KOPT-K1 (cell line): ENCODE results near the gene TRAPPC5.

ENCODE experiments used
- H3K27ac ChIP-seq: fragments of 200-600 bp; sonication (generic); 2 replicates; pipeline ENCODE4 v1.5.1; 2016; ENCODE audit warnings: antibody characterized with exemption, mild to moderate bottlenecking, low read depth, low read length; ENCODE audit not compliant: poor library complexity, severe bottlenecking
- H3K36me3 ChIP-seq: fragments of 200-600 bp; sonication (generic); 2 replicates; pipeline ENCODE4 v1.5.1; 2017; ENCODE audit warnings: antibody characterized with exemption, mild to moderate bottlenecking, low read length, moderate library complexity; ENCODE audit not compliant: insufficient read depth
- H3K9me3 ChIP-seq: fragments of 200-600 bp; sonication (generic); 2 replicates; pipeline ENCODE4 v1.5.1; 2017; ENCODE audit warnings: antibody characterized with exemption, low read length, mild to moderate bottlenecking; ENCODE audit not compliant: insufficient read depth, poor library complexity, severe bottlenecking

TRAPPC5 gene

DNA sequence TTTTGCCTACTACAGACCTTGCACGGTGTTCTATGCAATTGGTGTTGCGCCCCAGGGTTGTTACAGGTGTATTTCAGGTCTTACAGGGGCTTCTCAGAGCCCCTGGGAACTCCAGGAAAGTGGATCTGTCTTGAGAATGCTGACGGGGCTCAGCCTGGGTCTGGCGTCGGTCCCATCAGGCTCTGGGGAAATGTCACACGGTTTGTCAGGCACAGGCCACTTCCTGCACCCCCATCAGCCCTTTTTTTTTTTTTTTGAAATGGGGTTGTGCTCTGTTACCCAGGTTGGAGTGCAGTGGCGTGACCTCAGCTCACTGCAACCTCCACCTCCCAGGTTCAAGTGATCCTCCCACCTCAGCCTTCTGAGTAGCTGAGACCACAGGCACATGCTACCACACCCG is 38.0 kb downstream of the TRAPPC5 start:
- Histone ChIP-seq H3K27ac (no peak overlapping the region), H3K36me3 (no peaks in the 10 kb centered on the region), H3K9me3 (peaks cover 9% of the 10 kb centered on the region)

DNA sequence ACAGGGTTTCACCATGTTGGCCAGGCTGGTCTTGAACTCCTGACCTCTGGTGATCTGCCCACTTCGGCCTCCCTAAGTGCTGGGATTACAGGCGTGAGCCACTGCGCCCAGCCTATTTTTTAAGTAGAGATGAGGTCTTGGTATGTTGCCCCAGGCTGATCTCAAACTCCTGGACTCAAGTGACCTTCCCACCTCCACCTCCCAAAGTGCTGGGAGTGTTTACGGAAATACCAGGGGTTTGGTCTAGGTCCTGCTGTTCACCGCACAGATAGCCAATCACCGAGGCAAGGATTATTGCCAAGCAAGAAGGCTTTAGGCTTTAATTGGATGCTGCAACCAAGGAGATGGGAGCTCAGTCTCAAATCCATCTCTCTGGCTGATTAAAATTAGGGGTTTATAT is 39.7 kb downstream of the TRAPPC5 start:
- Histone ChIP-seq H3K9me3 (peaks cover 9% of the 10 kb centered on the region), H3K27ac (no peak overlapping the region), H3K36me3 (no peaks in the 10 kb centered on the region)

DNA sequence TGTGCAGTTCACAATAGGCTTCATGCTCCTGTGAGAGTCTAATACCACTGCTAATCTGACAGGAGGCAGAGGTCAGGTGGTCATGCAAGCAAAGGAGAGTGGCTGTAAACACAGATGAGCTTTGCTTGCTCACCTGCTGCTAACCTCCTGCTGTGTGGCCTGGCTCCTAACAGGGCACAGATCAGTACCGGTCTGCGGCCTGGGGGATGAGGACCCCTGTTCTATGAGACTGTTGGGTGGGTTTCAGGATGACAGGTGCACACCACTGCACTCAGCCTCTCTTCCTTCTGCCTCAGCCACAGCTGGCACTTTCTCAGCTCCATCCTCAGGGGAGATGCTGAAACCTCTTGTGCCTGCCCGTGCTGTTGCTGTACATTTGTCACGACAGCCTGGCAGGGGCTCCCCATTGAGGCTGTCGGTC is 41.6 kb downstream of the TRAPPC5 start:
- Histone ChIP-seq H3K9me3 (no peaks in the 10 kb centered on the region), H3K36me3 (no peaks in the 10 kb centered on the region), H3K27ac (no peak overlapping the region)

DNA sequence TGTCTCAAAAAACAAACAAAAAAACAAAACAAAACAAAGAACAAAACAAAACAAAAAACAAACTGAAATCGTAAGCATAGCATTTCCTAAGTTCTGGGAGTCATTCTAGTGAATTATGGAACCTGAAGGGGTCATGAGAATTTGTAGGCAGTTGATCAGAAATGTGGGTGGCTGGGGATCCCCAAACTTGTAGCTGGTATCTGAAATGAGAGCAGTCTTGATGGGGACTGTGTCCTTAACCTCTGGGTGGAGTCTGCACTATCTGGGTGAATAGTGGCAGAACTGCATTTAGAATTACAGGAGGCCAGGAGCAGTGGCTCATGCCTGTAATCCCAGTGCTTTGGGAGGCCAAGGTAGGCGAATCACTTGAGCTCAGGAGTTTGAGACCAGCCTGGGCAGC is 45.2 kb downstream of the TRAPPC5 start:
- Histone ChIP-seq H3K36me3 (no peaks in the 10 kb centered on the region), H3K27ac (no peak overlapping the region), H3K9me3 (no peaks in the 10 kb centered on the region)

DNA sequence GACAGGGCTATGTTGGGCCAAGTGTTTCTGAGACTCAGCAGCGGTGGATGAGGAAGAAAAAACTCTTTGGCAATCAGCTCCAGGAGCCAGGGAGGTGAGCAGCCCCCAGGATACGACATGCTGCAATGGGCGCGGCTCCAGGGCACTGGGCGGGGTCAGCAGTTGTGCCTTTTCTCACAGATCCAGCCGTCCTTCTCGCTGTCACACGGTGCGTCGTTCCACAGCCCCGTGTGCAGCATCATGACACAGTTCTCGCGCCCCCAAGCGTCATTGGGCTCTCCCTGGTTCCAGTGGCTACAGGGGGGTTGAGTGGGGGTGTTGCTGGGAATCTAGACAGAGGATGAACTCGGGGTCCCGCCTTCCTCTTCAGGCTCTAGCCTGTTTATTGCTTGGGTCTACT is 48.6 kb downstream of the TRAPPC5 start:
- Histone ChIP-seq H3K9me3 (no peaks in the 10 kb centered on the region), H3K27ac (no peak overlapping the region), H3K36me3 (no peaks in the 10 kb centered on the region)

DNA sequence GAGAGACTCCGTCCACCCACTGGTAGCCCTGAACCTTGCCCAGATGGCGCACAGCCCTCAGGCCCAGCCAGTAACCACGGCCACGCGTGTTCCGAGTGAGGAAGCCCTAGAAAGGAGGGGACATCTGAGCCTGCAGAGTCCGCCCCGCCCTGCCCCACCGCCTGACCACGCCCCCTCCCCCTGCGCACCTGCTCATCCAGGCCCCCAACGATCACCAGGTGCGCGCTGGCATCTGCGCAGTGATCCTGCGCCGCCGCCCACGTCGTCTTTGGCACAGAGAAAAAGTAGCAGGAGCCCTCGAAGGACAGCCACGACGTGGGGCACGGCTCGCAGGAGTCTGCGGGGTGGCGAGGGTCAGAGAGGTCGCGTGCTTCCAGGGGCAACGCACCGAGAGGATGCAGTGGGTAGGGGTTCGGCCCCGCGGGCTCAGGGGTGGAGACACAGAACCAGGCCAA is 49.2 kb downstream of the TRAPPC5 start:
- no peaks in the 10 kb centered on the region for H3K9me3 ChIP-seq

DNA sequence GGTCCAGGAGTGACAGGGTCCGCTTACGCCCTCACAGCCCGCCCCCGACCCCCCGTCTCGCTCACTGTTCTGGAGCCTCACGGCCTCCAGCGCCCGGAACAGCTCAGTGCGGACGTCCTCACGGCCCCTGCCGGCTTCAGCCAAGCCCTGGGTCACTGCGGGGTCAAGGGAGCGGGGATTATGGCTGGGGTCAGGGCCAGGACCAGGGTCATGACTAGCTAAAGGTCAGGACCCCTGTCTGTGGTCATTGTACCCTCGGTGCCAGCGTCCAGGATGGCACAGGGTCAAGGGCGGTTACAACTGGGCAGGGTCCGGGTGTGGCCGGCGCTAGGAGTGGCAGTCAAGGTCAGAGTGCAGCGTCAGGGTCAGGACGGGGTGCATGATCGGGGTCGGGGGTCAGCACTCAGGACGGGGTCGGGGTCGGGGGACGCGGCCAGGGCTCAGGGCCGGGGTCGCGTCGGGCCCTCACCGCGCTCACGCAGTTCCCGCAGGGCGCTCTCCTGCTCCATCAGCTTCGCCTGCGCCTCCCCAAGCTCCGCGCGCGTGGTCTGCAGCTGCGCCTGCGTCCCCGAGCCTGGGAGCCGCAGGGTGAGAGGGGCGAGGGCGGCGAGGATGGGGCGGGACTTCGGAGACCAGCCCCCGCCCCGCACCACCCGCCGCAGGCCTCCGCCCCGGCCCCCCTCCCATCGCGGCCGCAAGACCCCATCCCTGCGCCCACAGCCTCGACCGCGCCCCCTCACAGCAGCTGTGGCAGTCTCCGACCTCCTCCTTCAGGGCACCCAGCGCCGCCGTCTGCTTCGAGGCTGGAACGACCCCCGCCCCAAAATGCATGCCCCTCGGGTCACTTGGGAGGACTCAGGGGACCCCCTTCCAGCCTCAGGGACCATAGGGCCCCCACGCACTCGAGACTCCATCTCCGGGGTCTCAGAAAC is 49.9 kb downstream of the TRAPPC5 start:
- no peaks in the 10 kb centered on the region for H3K36me3 ChIP-seq
- no peak overlapping the region for H3K27ac ChIP-seq
- H3K9me3 ChIP-seq, result no peaks in the 10 kb centered on the region

More for the DNA sequence above, 49.2 kb downstream of the TRAPPC5 start:
- no peaks in the 10 kb centered on the region for H3K36me3 ChIP-seq
- H3K27ac ChIP-seq, result no peak overlapping the region

DNA sequence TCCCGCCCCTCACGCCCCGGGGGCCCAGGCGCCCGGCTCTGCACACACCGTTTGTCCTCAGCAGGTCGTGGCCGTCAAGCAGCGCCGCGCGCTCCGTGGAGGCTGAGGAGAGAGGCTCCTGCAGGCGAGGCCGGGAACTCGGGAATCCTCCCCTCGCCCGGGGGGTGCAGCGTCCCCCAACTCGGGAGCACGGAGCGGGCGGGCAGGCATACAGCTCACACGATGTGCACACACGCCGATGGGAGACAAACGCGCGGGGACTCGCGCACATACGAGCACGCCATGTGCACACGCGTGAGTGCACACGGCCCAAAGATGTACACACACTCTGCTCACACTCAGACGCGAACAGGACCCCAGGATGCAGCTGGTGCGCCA is 50.6 kb downstream of the TRAPPC5 start:
- Histone ChIP-seq H3K27ac (no peak overlapping the region), H3K36me3 (no peaks in the 10 kb centered on the region), H3K9me3 (no peaks in the 10 kb centered on the region)

DNA sequence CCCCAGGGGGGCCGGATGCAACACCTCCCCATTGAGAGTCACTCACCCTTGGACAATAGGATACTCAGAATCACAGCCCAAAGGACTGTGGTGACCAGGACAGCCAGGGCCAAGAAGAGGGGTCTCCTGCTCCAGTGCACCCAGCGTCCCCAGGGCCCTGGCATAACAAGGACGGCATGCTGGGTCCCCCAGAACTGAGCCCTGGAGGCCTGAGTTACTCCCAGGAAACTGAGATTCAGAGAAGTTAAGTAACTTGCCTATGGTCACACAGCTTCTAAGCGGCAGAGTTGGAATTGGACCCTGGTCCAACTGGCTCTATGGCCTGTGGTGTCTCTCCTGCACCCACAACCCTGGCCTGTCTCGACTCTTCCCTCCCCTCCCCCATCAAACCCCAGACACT is 51.0 kb downstream of the TRAPPC5 start:
- Histone ChIP-seq H3K36me3 (no peaks in the 10 kb centered on the region), H3K27ac (no peak overlapping the region), H3K9me3 (no peaks in the 10 kb centered on the region)

DNA sequence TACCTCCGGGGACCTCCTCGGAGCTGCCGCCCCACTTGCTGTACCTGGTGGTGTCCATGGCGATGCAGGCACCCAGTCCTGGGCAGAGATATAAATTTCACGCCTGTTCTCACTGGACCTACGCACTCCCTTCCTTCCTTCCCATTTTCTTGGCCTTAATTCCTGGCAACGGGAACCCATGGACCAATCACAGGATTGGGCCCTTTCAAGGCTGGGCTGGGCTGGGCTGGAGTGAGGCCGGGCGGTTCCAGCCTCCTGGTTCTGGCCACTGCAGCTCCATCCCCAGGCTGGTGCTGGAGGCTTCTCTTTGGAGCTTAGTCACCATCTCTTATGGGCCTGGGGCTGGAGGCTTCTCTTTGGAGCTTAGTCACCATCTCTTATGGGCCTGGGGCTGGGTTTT is 51.4 kb downstream of the TRAPPC5 start, which contains the start of gene CLEC4G:
Gene CLEC4G (minus strand): TSS at position 66 of the 400 bp plus-strand sequence. CDS start 8 bp downstream, at position 58.
- no peak within 1 kb of the TSS for H3K27ac ChIP-seq
- no peaks in the 10 kb centered on the region for H3K9me3 ChIP-seq
- no peaks in the 10 kb centered on the region for H3K36me3 ChIP-seq

DNA sequence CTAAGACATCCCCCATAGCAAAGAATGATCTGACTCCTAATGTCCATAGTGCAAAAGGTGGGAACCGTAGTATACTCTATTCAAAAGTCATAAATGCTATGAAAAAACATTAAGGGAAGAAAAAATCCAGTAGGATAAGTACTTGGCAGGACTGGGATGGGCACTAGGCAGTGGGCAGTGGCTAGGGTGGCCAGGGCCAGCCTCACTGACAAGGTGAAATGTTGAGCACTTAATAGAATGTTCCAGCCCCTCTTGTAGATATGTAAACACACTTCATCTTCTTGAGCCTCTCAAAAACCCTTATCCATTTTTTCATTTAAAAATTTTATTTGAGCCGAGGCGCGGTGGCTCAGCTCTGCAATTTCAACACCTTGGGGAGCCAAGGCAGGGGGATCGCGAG is 52.7 kb downstream of the TRAPPC5 start:
- no peaks in the 10 kb centered on the region for H3K9me3 ChIP-seq
- no peaks in the 10 kb centered on the region for H3K36me3 ChIP-seq

DNA sequence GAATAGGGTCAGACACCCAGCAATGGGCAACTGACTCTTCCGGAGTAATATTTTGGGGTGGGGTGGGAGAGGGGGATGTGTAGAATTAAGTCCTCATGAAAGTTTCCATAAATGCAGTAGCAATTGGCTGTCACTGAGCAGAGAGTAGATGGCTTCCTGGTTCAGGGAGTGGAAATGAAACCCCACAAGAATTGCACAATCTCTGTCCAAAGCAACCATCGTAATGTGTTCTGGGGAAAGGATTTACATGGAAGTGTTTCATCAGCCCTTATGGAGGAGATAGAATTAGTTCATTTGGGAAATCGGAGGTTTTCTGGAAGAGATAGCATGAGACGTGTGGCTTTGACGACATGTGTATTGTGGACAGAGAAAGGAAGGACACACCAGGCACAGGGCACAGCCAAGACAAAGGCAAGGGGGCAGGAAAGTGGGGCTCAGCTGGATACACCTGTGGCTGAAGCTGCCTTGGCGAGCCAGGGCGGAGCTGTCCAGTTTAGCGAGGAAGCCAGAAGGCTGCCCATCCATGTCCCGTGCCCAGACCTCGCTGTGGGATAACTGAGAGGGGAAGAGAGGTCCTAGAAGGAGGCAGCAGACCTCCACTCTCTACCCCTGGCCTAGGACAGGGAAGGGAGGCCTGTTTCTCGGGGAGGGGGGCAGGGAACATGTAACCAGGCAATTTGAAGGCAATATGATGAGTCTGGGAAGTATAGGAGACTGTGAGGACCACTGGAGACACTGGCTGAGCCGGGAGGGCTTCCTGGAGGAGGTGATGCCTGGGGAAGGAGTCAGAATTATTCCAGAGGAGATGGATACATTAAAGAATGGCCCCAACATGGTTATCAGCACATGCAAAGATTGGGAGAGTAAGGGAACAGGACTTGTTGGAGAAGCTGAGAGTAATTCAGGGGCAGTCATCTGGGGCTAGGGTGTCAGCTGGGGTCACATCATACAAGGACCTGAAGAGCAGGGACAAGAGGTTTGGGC is 53.9 kb downstream of the TRAPPC5 start:
- Histone ChIP-seq H3K36me3 (no peaks in the 10 kb centered on the region), H3K27ac (no peak overlapping the region), H3K9me3 (no peaks in the 10 kb centered on the region)

More for the DNA sequence above, 52.7 kb downstream of the TRAPPC5 start:
- H3K27ac ChIP-seq, result no peak overlapping the region

DNA sequence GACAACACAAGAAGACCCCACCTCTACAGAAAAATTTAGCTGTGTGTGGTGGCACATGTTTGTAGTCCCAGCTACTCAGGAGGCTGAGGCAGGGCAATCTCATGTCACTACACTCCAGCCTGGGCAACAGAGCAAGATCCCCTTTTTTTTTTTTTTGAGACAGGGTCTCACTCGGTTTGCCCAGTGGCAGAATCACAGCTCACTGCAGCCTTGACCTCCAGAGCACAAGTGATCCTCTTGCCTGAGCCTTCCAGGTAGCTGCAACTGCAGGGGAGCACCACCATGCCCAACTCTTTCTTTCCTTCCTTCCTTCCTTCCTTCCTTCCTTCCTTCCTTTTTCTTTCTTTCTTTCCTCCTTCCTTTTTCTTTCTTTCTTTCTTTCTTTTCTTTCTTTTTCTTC is 55.5 kb downstream of the TRAPPC5 start:
- Histone ChIP-seq H3K27ac (no peak overlapping the region), H3K36me3 (no peaks in the 10 kb centered on the region), H3K9me3 (no peaks in the 10 kb centered on the region)

DNA sequence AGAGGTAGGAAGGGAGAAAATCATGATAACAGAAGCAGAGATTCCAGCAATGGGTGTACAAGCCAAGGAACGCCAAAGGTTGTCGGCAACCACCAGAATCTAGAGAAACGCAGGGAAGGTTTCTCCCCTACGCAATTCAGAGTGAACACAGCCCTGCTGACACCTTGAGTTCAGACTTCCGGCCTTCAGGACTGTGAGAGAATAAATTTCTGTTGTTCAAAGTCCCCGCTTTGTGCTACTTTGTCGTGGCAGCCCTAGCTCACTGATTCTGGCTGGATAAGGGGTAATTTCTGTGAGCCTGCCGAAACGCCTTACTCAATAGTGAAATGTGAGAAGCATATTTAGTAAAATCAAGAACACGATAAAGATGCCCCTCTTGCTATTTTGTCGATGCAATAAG is 56.6 kb downstream of the TRAPPC5 start:
- H3K9me3 ChIP-seq, result no peaks in the 10 kb centered on the region
- H3K36me3 ChIP-seq, result no peaks in the 10 kb centered on the region
- H3K27ac ChIP-seq, result no peak overlapping the region
